GM23338 (cell line): ENCODE results near the gene ARHGEF11.

ENCODE experiments used
- CTCF ChIP-seq, 2 experiments: fragments of 200-600 bp in 1 of 2; sonication (generic) in 1 of 2; conservative IDR thresholded peaks; 2 replicates each; pipeline versions ENCODE4 v1.5.1 to v1.6.1; 2016 to 2017; ENCODE audit warnings: antibody characterized with exemption in 2 of 2, low read depth in 2 of 2, mild to moderate bottlenecking in 2 of 2, moderate library complexity in 1 of 2
- EZH2 ChIP-seq: fragments of 200-600 bp; sonication (generic); IDR thresholded peaks from one replicate; pipeline ENCODE4 v1.8.0; 2017; ENCODE audit warnings: antibody characterized with exemption, mild to moderate bottlenecking, low read depth; ENCODE audit not compliant: unreplicated experiment
- NANOG ChIP-seq: IDR thresholded peaks from 2 replicates; pipeline ENCODE4 v1.6.1; 2016; ENCODE audit warnings: antibody characterized with exemption, borderline replicate concordance
- REST ChIP-seq: IDR thresholded peaks from one replicate; pipeline ENCODE4 v1.6.1; 2018; ENCODE audit warnings: antibody characterized with exemption; ENCODE audit not compliant: unreplicated experiment

- TF ChIP-seq CTCF (conservative IDR thresholded peaks at IDR 0.05; ENCODE audit: low read depth in 2 of 2) (no peak), EZH2 (no peak), REST (no peak), NANOG (no peak)
Measured at GRCh38 chr1:156959925-156960324, 85.6 kb downstream of the ARHGEF11 start.
